ENCODE data around the gene ERBB2. TPM values are rescaled to one million over a fixed set of nuclear protein-coding genes. Genes with fewer than 3 reads are reported as not detected.

ERBB2 gene
- 30.2 and 64.1 TPM in 2 replicates for total RNA-seq (2016; rRNA removed; fragmentation: Illumina TruSeq; extraction: Trizol)
- total RNA-seq (2016; cell fraction: cytosol; rRNA removed; fragmentation: Illumina TruSeq; extraction: Trizol; ENCODE audit: low read depth), result 29.4 and 32.0 TPM in 2 replicates
- 24.5 and 63.0 TPM in 2 replicates for total RNA-seq (2016; cell fraction: insoluble cytoplasmic fraction; rRNA removed; fragmentation: Illumina TruSeq; extraction: Trizol)
- total RNA-seq (2016; cell fraction: membrane; rRNA removed; fragmentation: Illumina TruSeq; extraction: Trizol), result 21.8 and 22.8 TPM in 2 replicates
- 81.6 and 99.0 TPM in 2 replicates for total RNA-seq (2016; cell fraction: nucleus; rRNA removed; fragmentation: Illumina TruSeq; extraction: Trizol)
- polyA plus RNA-seq (2011; rRNA removed), result 57.7 and 77.7 TPM in 2 replicates
- 36.7 and 42.6 TPM in 2 replicates for polyA plus RNA-seq (2011; cell fraction: cytosol; rRNA removed)
- 210 and 211 TPM in 2 replicates for polyA plus RNA-seq (2011; cell fraction: nucleus; rRNA removed)
- 69.2 and 69.6 TPM in 2 replicates for polyA plus RNA-seq (2012)
- polyA plus RNA-seq (2016; cell fraction: cytosol; fragmentation: Illumina TruSeq; extraction: Trizol; ENCODE audit: low read depth), result 4.2 and 4.3 TPM in 2 replicates
- 25.3 and 32.1 TPM in 2 replicates for polyA plus RNA-seq (2016; cell fraction: insoluble cytoplasmic fraction; fragmentation: Illumina TruSeq; extraction: Trizol; ENCODE audit: low read depth)
- polyA plus RNA-seq (2016; cell fraction: membrane; fragmentation: Illumina TruSeq; extraction: Trizol; ENCODE audit: low read depth), result 8.5 and 9.9 TPM in 2 replicates
- 149 and 153 TPM in 2 replicates for polyA plus RNA-seq (2016; cell fraction: nucleus; fragmentation: Illumina TruSeq; extraction: Trizol; ENCODE audit: insufficient read depth, low read depth)
- 39.8 and 292 TPM in 2 replicates for polyA minus RNA-seq (2011; rRNA and poly(A)+ RNA removed; ENCODE audit: low replicate concordance)
- 52.4 and 60.7 TPM in 2 replicates for polyA minus RNA-seq (2011; cell fraction: cytosol; rRNA and poly(A)+ RNA removed)
- 58.8 and 83.7 TPM in 2 replicates for polyA minus RNA-seq (2011; cell fraction: nucleus; rRNA and poly(A)+ RNA removed)
- Bru-seq, nascent RNA, result percentile 69 among the genes with signal in this experiment
- BruChase-seq, experiment 1, labeled RNA remaining after a 6-hour chase, result percentile 83 among the genes with signal in this experiment
- percentile 80 among the genes with signal in this experiment for BruChase-seq, experiment 2, labeled RNA remaining after a 2-hour chase
- long read RNA-seq, experiment 1, full-length matches to known transcripts, result 4 of 33 reads
- long read RNA-seq, experiment 1, partial matches to known transcripts, result 26 of 33 reads
- long read RNA-seq, experiment 1, other reads (novel, unspliced or antisense), result 3 of 33 reads
- long read RNA-seq, experiment 2, full-length matches to known transcripts, result 45 of 195 reads
- long read RNA-seq, experiment 2, partial matches to known transcripts, result 104 of 195 reads
- long read RNA-seq, experiment 2, other reads (novel, unspliced or antisense), result 46 of 195 reads

- Histone ChIP-seq H3K79me2 (ENCODE audit: insufficient read depth, low read length) (peaks cover 55% of the 10 kb centered on the region), H4K20me1 (ENCODE audit: insufficient read depth, low read length) (peaks cover 6% of the 10 kb centered on the region; the same call in 1 of the 2 replicates), H2AFZ (ENCODE audit: low read length) (no peak within 1 kb of the TSS), H3K27ac (ENCODE audit: extremely low read length, insufficient read depth, low read length) (peak within 1 kb of the TSS; percentile 78), H3K36me3 (replicated peaks in 1 of 2; ENCODE audit: control insufficient read depth in 1 of 2, insufficient read depth in 2 of 2, low read length in 2 of 2) (peaks cover 0 to 2% of the 10 kb centered on the region in 2 experiments; a peak in 2 of 5 replicates), H3K4me2 (ENCODE audit: low read depth, low read length) (peak within 1 kb of the TSS; percentile 92), H3K9ac (ENCODE audit: insufficient read depth, low read depth, low read length) (peak within 1 kb of the TSS; percentile 88), H3K27me3 (ENCODE audit: control insufficient read depth in 1 of 2, insufficient read depth in 2 of 2, low read length in 2 of 2) (no peaks in the 10 kb centered on the region), H3K9me3 (ENCODE audit: low read length) (no peaks in the 10 kb centered on the region), H3K4me3 (replicated peaks in 1 of 3; ENCODE audit: insufficient read depth in 1 of 3, low read depth in 2 of 3, low read length in 3 of 3) (peak within 1 kb of the TSS; percentile 90 to 94 (median 90)), H3K4me1 (ENCODE audit: insufficient read depth, low read length) (peaks cover 78% of the 10 kb centered on the region)
- in situ Hi-C loops (cut with HindIII; ENCODE audit: extremely low pct_ligation_motif_present, low pct_unique_long_range_greater_than_20kb), result no loop called here
- DNase-seq (ENCODE audit: low spot score) (peak; percentile 64), ATAC-seq (peak; percentile 20), FAIRE-seq (peak; percentile 77)
- POLR2A ChIA-PET, result interaction anchor here (0.9 to 6.6 kb wide), 13 partner anchors 12 to 69 kb away, joined by 3 to 118 read pairs (median 11); partner anchors contain the start of genes GRB7, MIEN1, PGAP3 and STARD3
- CTCF ChIA-PET (ENCODE audit: low intra/inter-chr PET ratio, low total read pairs), result no interaction called here
- intact Hi-C loops (cut with micrococcal nuclease; ENCODE audit: unreplicated experiment), result no loop called here
- BruUV-seq (replicated peaks), result no TSS peak
- 2% methylated on average over 12 of the region's 20 CpGs for WGBS (ENCODE audit: low lambda C conversion rate)
- no peak for TF ChIP-seq ZHX2 (IDR thresholded peaks at IDR 0.05; ENCODE audit: low read depth)
- no peak for TF ChIP-seq ZHX2 (CRISPR knock-in tag; IDR thresholded peaks at IDR 0.05; ENCODE audit: borderline replicate concordance)
- no peak for TF ChIP-seq ZSCAN5A (CRISPR knock-in tag; IDR thresholded peaks at IDR 0.05; ENCODE audit: borderline replicate concordance)
- peak; percentile 24; the same call in 1 of the 2 replicates for TF ChIP-seq SOX5 (CRISPR knock-in tag; IDR thresholded peaks at IDR 0.05; ENCODE audit: borderline replicate concordance)
- no peak for TF ChIP-seq ZFP1 (CRISPR knock-in tag; IDR thresholded peaks at IDR 0.05)
- TF ChIP-seq AKNA (CRISPR knock-in tag; IDR thresholded peaks at IDR 0.05; ENCODE audit: borderline replicate concordance), result no peak
Observed at GRCh38 chr17:39699818-39700147, at the start of gene ERBB2. Gene ERBB2 (plus strand): TSS chr17:39700064. CDS start chr17:39700239, 175 bp downstream.
